Caco-2 (cell line): ENCODE data around the gene ACTL10. TPM values are rescaled to one million over a fixed set of nuclear protein-coding genes. Genes with fewer than 3 reads are reported as not detected.

ENCODE experiments used
- BruUV-seq: library from RNA; stranded (reverse); fragments of 400-500 nt; replicated peaks from 2 replicates; lab custom pipeline; 2021; lab: Mats Ljungman, UMichigan
- CTCF ChIA-PET: fragments of 300-600 bp; sonication (Branson Sonifier 250); formaldehyde crosslinking; loops from one replicate; lab custom pipeline; 2022; ENCODE audit warnings: antibody characterized with exemption; lab: Charles Lee
- POLR2A ChIA-PET: fragments of 300-600 bp; sonication (Branson Sonifier 250); formaldehyde crosslinking; loops from one replicate; lab custom pipeline; 2022; ENCODE audit warnings: antibody characterized with exemption; lab: Charles Lee
- DNase-seq, 2 experiments: peaks; one replicate each; pipeline versions ENCODE4 v3.0.0 to v3.0.0-alpha.2; 2020 to 2022
- H3K27me3 ChIP-seq: replicated peaks from 2 replicates; pipeline ENCODE4 v1.6.0; 2011; ENCODE audit warnings: low read length; ENCODE audit not compliant: control insufficient read depth, insufficient read depth
- H3K36me3 ChIP-seq: 2 replicates; pipeline ENCODE4 v1.5.1; 2011; ENCODE audit warnings: low read length; ENCODE audit not compliant: control insufficient read depth, insufficient read depth
- H3K4me1 ChIP-seq: fragments of 250-450 bp; sonication (Bioruptor Pico); 2 replicates; pipeline ENCODE4 v1.5.1; 2020; ENCODE audit warnings: mild to moderate bottlenecking
- H3K4me3 ChIP-seq: 2 replicates; pipeline ENCODE4 v1.5.1; 2011; ENCODE audit warnings: low read depth, mild to moderate bottlenecking, control low read depth, low read length
- H3K9me3 ChIP-seq: fragments of 250-450 bp; sonication (Bioruptor Pico); 2 replicates; pipeline ENCODE4 v1.5.1; 2020; ENCODE audit warnings: mild to moderate bottlenecking, moderate library complexity
- H3K27ac Mint-ChIP-seq: one replicate; pipeline ENCODE4 v1.8.0; 2022; ENCODE audit warnings: mixed read lengths; ENCODE audit not compliant: unreplicated experiment
- H3K27me3 Mint-ChIP-seq: one replicate; pipeline ENCODE4 v1.8.0; 2022; ENCODE audit warnings: mixed read lengths; ENCODE audit not compliant: insufficient read depth, unreplicated experiment
- H3K36me3 Mint-ChIP-seq: one replicate; pipeline ENCODE4 v1.8.0; 2022; ENCODE audit warnings: mild to moderate bottlenecking, mixed read lengths; ENCODE audit not compliant: insufficient read depth, unreplicated experiment
- H3K4me1 Mint-ChIP-seq: one replicate; pipeline ENCODE4 v1.8.0; 2022; ENCODE audit warnings: low read depth, mixed read lengths; ENCODE audit not compliant: unreplicated experiment
- H3K4me3 Mint-ChIP-seq: one replicate; pipeline ENCODE4 v1.8.0; 2022; ENCODE audit warnings: mild to moderate bottlenecking, moderate library complexity, mixed read lengths; ENCODE audit not compliant: unreplicated experiment
- H3K9me3 Mint-ChIP-seq: one replicate; pipeline ENCODE4 v1.8.0; 2022; ENCODE audit warnings: mixed read lengths; ENCODE audit not compliant: unreplicated experiment
- CTCF ChIP-seq, 2 experiments: fragments of 200-600 bp in 1 of 2; IDR thresholded peaks; 1 replicate in 1 of 2; 2 replicates in 1 of 2; pipeline versions ENCODE4 v1.5.1 to v1.8.0; 2011 to 2022; ENCODE audit warnings: antibody characterized with exemption in 1 of 2, control low read depth in 1 of 2, inconsistent platforms in 1 of 2, low read depth in 1 of 2, low read length in 1 of 2, mild to moderate bottlenecking in 1 of 2, moderate library complexity in 1 of 2; ENCODE audit not compliant: insufficient read depth in 1 of 2, severe bottlenecking in 1 of 2, unreplicated experiment in 1 of 2
- intact Hi-C: fragments of 100-400 bp; cut with micrococcal nuclease; formaldehyde crosslinking; loops from one replicate; pipeline ENCODE4 v1.10.0; 2022; ENCODE audit not compliant: unreplicated experiment
- total RNA-seq: library from RNA; stranded (reverse); gene quantifications from 2 replicates; pipeline ENCODE4 v1.2.3, GENCODE V29; 2022

ACTL10 gene
- total RNA-seq, 1 experiment from 2014 or later, result 3.4 TPM

- no peaks in the 10 kb centered on the region for H3K9me3 ChIP-seq
- no peak for TF ChIP-seq CTCF (IDR thresholded peaks at IDR 0.05; ENCODE audit: insufficient read depth in 1 of 2, low read depth in 1 of 2, low read length in 1 of 2, severe bottlenecking in 1 of 2, unreplicated experiment in 1 of 2)
- Mint-ChIP-seq H3K4me3 (peak within 1 kb of the TSS; percentile 99), H3K27ac (peak within 1 kb of the TSS; percentile 98), H3K27me3 (no peaks in the 10 kb centered on the region), H3K36me3 (peaks cover 67% of the 10 kb centered on the region), H3K9me3 (no peaks in the 10 kb centered on the region), H3K4me1 (peaks cover 39% of the 10 kb centered on the region)
- H3K36me3 ChIP-seq, result peaks cover 8% of the 10 kb centered on the region
- intact Hi-C loops, result loop anchor here (1.0 to 5.0 kb wide), 5 partner anchors 8 to 138 kb away; partner anchors contain the start of genes ACTL10, CHMP4B, E2F1 and PXMP4
- DNase-seq, result peak; percentile 91 to 98
- ChIA-PET CTCF (interaction anchor here (1.0 to 1.9 kb wide), 2 partner anchors 8 to 58 kb away, joined by 3 to 8 read pairs; partner anchors contain the start of gene ACTL10), POLR2A (interaction anchor here (0.5 to 1.0 kb wide), 6 partner anchors 8 to 185 kb away, joined by 3 to 4 read pairs (median 4); partner anchors contain the start of genes ACTL10 and CBFA2T2)
- H3K4me3 ChIP-seq, result peak within 1 kb of the TSS; percentile 85
- peaks cover 18% of the 10 kb centered on the region for H3K4me1 ChIP-seq
- BruUV-seq, result TSS peak; percentile 54
- no peaks in the 10 kb centered on the region for H3K27me3 ChIP-seq
Observed at GRCh38 chr20:33674294-33675135, 7.8 kb downstream of the ACTL10 start, which contains the start of gene NECAB3. TSS of gene NECAB3 (minus strand) at chr20:33674428. CDS start at chr20:33674352, 76 bp downstream.

DNA sequence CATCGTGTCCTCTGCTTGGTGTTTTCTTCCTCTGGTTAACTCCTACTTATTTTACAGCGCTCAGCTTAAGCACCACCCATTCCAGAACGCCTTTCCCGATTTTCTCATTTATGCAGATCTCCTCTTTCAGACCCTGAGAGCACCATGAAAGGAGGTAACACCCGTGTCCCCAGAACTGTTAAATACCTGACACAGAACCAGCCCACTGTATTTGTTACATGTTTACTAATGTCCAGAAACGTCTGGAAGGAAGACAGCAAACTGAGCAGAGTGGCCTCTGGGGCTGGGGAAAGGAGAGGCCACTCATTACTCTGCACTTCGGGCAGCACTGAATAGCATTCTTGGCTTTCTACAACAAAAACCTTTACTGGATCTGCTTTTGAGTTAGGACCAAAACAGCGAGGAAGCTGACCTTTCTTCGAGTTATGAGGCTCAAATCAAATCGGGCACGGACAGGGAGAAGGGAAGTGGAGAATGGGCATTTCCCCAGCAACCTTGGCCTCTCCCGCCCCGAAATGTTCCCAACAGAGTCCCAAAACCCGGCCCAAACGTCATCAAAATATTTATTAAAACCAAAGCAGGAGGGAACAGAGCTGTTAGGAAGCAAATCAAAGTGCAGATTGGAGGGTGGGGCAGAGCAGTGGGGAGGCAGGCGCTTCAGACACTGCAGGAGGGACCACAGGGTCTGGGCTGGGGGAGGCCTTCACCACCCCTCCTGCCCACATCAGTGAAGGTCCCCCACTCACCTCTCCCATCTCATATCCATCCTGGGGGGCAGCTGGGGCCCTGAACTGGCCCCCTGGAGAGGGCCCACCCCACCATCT is 8.6 kb downstream of the ACTL10 start:
- BruUV-seq, result no TSS peak
- no peak for DNase-seq
- peaks cover 18% of the 10 kb centered on the region for H3K4me1 ChIP-seq
- ChIA-PET CTCF (interaction anchor here (0.5 to 1.9 kb wide), 3 partner anchors 9 to 489 kb away, joined by 3 to 8 read pairs (median 3); partner anchors contain the start of gene ACTL10), POLR2A (interaction anchor here (0.6 to 1.0 kb wide), 4 partner anchors 9 to 22 kb away, joined by 4 read pairs; partner anchors contain the start of gene ACTL10)
- H3K36me3 ChIP-seq, result peaks cover 8% of the 10 kb centered on the region
- H3K27me3 Mint-ChIP-seq, result no peaks in the 10 kb centered on the region
- H3K9me3 ChIP-seq, result no peaks in the 10 kb centered on the region
- peak overlapping the region; percentile 85 for H3K4me3 ChIP-seq
- TF ChIP-seq CTCF (IDR thresholded peaks at IDR 0.05; ENCODE audit: insufficient read depth in 1 of 2, low read depth in 1 of 2, low read length in 1 of 2, severe bottlenecking in 1 of 2, unreplicated experiment in 1 of 2), result no peak
- H3K27ac Mint-ChIP-seq, result peak overlapping the region; percentile 73
- intact Hi-C loops, result no loop called here
- H3K27me3 ChIP-seq, result no peaks in the 10 kb centered on the region
- H3K36me3 Mint-ChIP-seq, result peaks cover 68% of the 10 kb centered on the region
- H3K9me3 Mint-ChIP-seq, result no peaks in the 10 kb centered on the region
- peaks cover 31% of the 10 kb centered on the region for H3K4me1 Mint-ChIP-seq
- H3K4me3 Mint-ChIP-seq, result peak overlapping the region; percentile 99

DNA sequence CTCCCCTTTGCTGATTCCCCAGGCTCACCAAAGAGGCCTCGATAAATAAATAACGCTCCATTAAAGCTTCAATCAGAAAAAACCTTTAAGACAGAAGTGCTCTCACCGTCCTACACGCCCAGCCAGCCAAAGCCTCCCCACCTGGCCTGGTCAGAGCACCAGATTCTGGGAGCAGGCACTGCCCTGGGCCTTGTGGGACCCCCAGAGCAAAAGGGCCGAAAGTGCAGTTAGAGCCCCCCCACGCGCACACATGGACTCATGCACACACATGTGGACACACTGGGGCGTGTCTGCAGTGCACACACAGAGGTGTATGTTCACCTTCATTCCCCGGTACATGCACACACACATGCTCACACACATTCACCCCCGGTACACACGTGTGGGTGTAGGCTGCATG is 9.4 kb downstream of the ACTL10 start:
- H3K36me3 ChIP-seq, result peaks cover 7% of the 10 kb centered on the region
- no TSS peak for BruUV-seq
- peaks cover 76% of the 10 kb centered on the region for H3K36me3 Mint-ChIP-seq
- H3K4me3 Mint-ChIP-seq, result peak overlapping the region; percentile 32
- H3K27ac Mint-ChIP-seq, result peak overlapping the region; percentile 73
- H3K4me1 ChIP-seq, result peaks cover 18% of the 10 kb centered on the region
- no peaks in the 10 kb centered on the region for H3K27me3 Mint-ChIP-seq
- POLR2A ChIA-PET, result interaction anchor here (1.0 kb wide), 1 partner anchor 9 kb away, joined by 4 read pairs; the partner anchor contains the start of gene ACTL10
- H3K9me3 Mint-ChIP-seq, result no peaks in the 10 kb centered on the region
- peaks cover 31% of the 10 kb centered on the region for H3K4me1 Mint-ChIP-seq
- intact Hi-C loops, result no loop called here
- DNase-seq, result no peak
- H3K27me3 ChIP-seq, result no peaks in the 10 kb centered on the region
- CTCF ChIA-PET, result no interaction called here
- H3K9me3 ChIP-seq, result no peaks in the 10 kb centered on the region
- no peak for TF ChIP-seq CTCF (IDR thresholded peaks at IDR 0.05; ENCODE audit: insufficient read depth in 1 of 2, low read depth in 1 of 2, low read length in 1 of 2, severe bottlenecking in 1 of 2, unreplicated experiment in 1 of 2)
- H3K4me3 ChIP-seq, result no peak overlapping the region
